Measurements from ENCODE around the gene SLC43A3.

Gene SLC43A3

GRCh38 chr11:57357856-57358255, 69.1 kb downstream of the SLC43A3 start:
- TF ChIP-seq CTCF (IDR thresholded peaks at IDR 0.05; ENCODE audit: poor library complexity, severe bottlenecking) = no peak
- H3K4me3 ChIP-seq (ENCODE audit: severe bottlenecking) = no peak overlapping the region
- ATAC-seq (ENCODE audit: low read depth) = no peak; the same call in 2 of the 3 replicates
- H3K36me3 ChIP-seq (ENCODE audit: low read depth) = no peaks in the 10 kb centered on the region
- no peaks in the 10 kb centered on the region for H3K4me1 ChIP-seq (ENCODE audit: insufficient read depth, poor library complexity, severe bottlenecking)
- H3K27ac ChIP-seq (ENCODE audit: poor library complexity, severe bottlenecking) = no peak overlapping the region
- H3K9me3 ChIP-seq (ENCODE audit: severe bottlenecking) = no peaks in the 10 kb centered on the region
- no peak for DNase-seq (ENCODE audit: low spot score)
- no peaks in the 10 kb centered on the region for H3K27me3 ChIP-seq (ENCODE audit: insufficient read depth, poor library complexity, severe bottlenecking)

- H3K27ac ChIP-seq (ENCODE audit: poor library complexity, severe bottlenecking) = no peak overlapping the region
- H3K27me3 ChIP-seq (ENCODE audit: insufficient read depth, poor library complexity, severe bottlenecking) = no peaks in the 10 kb centered on the region
- no peak for TF ChIP-seq CTCF (IDR thresholded peaks at IDR 0.05; ENCODE audit: poor library complexity, severe bottlenecking)
- no peaks in the 10 kb centered on the region for H3K9me3 ChIP-seq (ENCODE audit: severe bottlenecking)
- no peaks in the 10 kb centered on the region for H3K36me3 ChIP-seq (ENCODE audit: low read depth)
- H3K4me1 ChIP-seq (ENCODE audit: insufficient read depth, poor library complexity, severe bottlenecking) = no peaks in the 10 kb centered on the region
- H3K4me3 ChIP-seq (ENCODE audit: severe bottlenecking) = no peak overlapping the region
- ATAC-seq (ENCODE audit: low read depth) = no peak
- no peak for DNase-seq (ENCODE audit: low spot score)
Measured at GRCh38 chr11:57357310-57357709, 69.6 kb downstream of the SLC43A3 start.
